Effector memory CD4-positive, alpha-beta T cell (primary cell): ENCODE data around the gene ABCA12.

ENCODE experiments used
- DNase-seq, 3 donors: peaks; one replicate each; pipeline ENCODE4 v3.0.0-alpha.2; 2020
- H3K27ac ChIP-seq: 2 replicates; pipeline ENCODE4 v1.7.0; 2013; ENCODE audit warnings: mild to moderate bottlenecking, low read length, moderate library complexity; ENCODE audit not compliant: insufficient read depth, poor library complexity, severe bottlenecking
- H3K27me3 ChIP-seq: replicated peaks from 2 replicates; pipeline ENCODE4 v1.7.0; 2013; ENCODE audit warnings: mild to moderate bottlenecking, low read length; ENCODE audit not compliant: insufficient read depth, control insufficient read depth, poor library complexity, severe bottlenecking
- H3K36me3 ChIP-seq: 2 replicates; pipeline ENCODE4 v1.7.0; 2013; ENCODE audit warnings: mild to moderate bottlenecking, low read length, moderate library complexity; ENCODE audit not compliant: control insufficient read depth, insufficient read depth
- H3K4me1 ChIP-seq: 2 replicates; pipeline ENCODE4 v1.7.0; 2013; ENCODE audit warnings: low read length, mild to moderate bottlenecking; ENCODE audit not compliant: control insufficient read depth, insufficient read depth, poor library complexity, severe bottlenecking
- H3K4me3 ChIP-seq: 2 replicates; pipeline ENCODE4 v1.7.0; 2013; ENCODE audit warnings: low read length, low read depth, mild to moderate bottlenecking; ENCODE audit not compliant: insufficient read depth, poor library complexity, severe bottlenecking
- H3K9me3 ChIP-seq: 2 replicates; pipeline ENCODE4 v1.7.0; 2013; ENCODE audit warnings: mild to moderate bottlenecking, low read length, moderate library complexity; ENCODE audit not compliant: control insufficient read depth

Gene ABCA12

GRCh38 chr2:215137329-215137686 is 1.1 kb downstream of the ABCA12 start:
- Histone ChIP-seq H3K9me3 (no peaks in the 10 kb centered on the region), H3K4me3 (no peak overlapping the region), H3K27me3 (no peaks in the 10 kb centered on the region), H3K27ac (no peak overlapping the region), H3K4me1 (no peaks in the 10 kb centered on the region), H3K36me3 (no peaks in the 10 kb centered on the region)
- no peak for DNase-seq

GRCh38 chr2:215136669-215137328 is 1.6 kb downstream of the ABCA12 start:
- Histone ChIP-seq H3K4me3 (no peak overlapping the region), H3K27me3 (no peaks in the 10 kb centered on the region), H3K27ac (no peak overlapping the region), H3K36me3 (no peaks in the 10 kb centered on the region), H3K4me1 (no peaks in the 10 kb centered on the region), H3K9me3 (no peaks in the 10 kb centered on the region)
- no peak for DNase-seq

- H3K36me3 ChIP-seq = no peaks in the 10 kb centered on the region
- H3K4me3 ChIP-seq = no peak overlapping the region
- H3K27ac ChIP-seq = no peak overlapping the region
- no peak for DNase-seq
- no peaks in the 10 kb centered on the region for H3K27me3 ChIP-seq
- H3K9me3 ChIP-seq = no peaks in the 10 kb centered on the region
- H3K4me1 ChIP-seq = no peaks in the 10 kb centered on the region
Observed at GRCh38 chr2:215120401-215120800, 18.0 kb downstream of the ABCA12 start.

- Histone ChIP-seq H3K4me1 (no peaks in the 10 kb centered on the region), H3K36me3 (no peaks in the 10 kb centered on the region), H3K4me3 (no peak overlapping the region), H3K9me3 (no peaks in the 10 kb centered on the region), H3K27me3 (no peaks in the 10 kb centered on the region), H3K27ac (no peak overlapping the region)
- DNase-seq = no peak
Observed at GRCh38 chr2:215119847-215120246, 18.6 kb downstream of the ABCA12 start.

- Histone ChIP-seq H3K4me1 (no peaks in the 10 kb centered on the region), H3K27ac (no peak overlapping the region), H3K4me3 (no peak overlapping the region), H3K27me3 (no peaks in the 10 kb centered on the region), H3K36me3 (no peaks in the 10 kb centered on the region), H3K9me3 (no peaks in the 10 kb centered on the region)
- no peak for DNase-seq
Observed at GRCh38 chr2:215110918-215111317, 27.5 kb downstream of the ABCA12 start.

- no peaks in the 10 kb centered on the region for H3K4me1 ChIP-seq
- no peaks in the 10 kb centered on the region for H3K36me3 ChIP-seq
- H3K27me3 ChIP-seq = no peaks in the 10 kb centered on the region
- DNase-seq = no peak
- no peak overlapping the region for H3K27ac ChIP-seq
- no peaks in the 10 kb centered on the region for H3K9me3 ChIP-seq
- no peak overlapping the region for H3K4me3 ChIP-seq
Observed at GRCh38 chr2:215107216-215108056, 31.0 kb downstream of the ABCA12 start.

GRCh38 chr2:215105607-215106354 is 32.6 kb downstream of the ABCA12 start:
- H3K4me3 ChIP-seq = no peak overlapping the region
- H3K36me3 ChIP-seq = no peaks in the 10 kb centered on the region
- no peak for DNase-seq
- no peaks in the 10 kb centered on the region for H3K27me3 ChIP-seq
- H3K4me1 ChIP-seq = no peaks in the 10 kb centered on the region
- no peaks in the 10 kb centered on the region for H3K9me3 ChIP-seq
- H3K27ac ChIP-seq = no peak overlapping the region

GRCh38 chr2:215104226-215104625 is 34.2 kb downstream of the ABCA12 start:
- no peak for DNase-seq
- Histone ChIP-seq H3K9me3 (no peaks in the 10 kb centered on the region), H3K36me3 (no peaks in the 10 kb centered on the region), H3K27ac (no peak overlapping the region), H3K4me1 (no peaks in the 10 kb centered on the region), H3K4me3 (no peak overlapping the region), H3K27me3 (no peaks in the 10 kb centered on the region)

- Histone ChIP-seq H3K9me3 (no peaks in the 10 kb centered on the region), H3K27me3 (no peaks in the 10 kb centered on the region), H3K4me1 (no peaks in the 10 kb centered on the region), H3K4me3 (no peak overlapping the region), H3K36me3 (no peaks in the 10 kb centered on the region), H3K27ac (no peak overlapping the region)
- DNase-seq = no peak
Observed at GRCh38 chr2:215098875-215099274, 39.6 kb downstream of the ABCA12 start.

GRCh38 chr2:215084080-215084479 is 54.3 kb downstream of the ABCA12 start:
- Histone ChIP-seq H3K4me3 (no peak overlapping the region), H3K36me3 (no peaks in the 10 kb centered on the region), H3K27me3 (no peaks in the 10 kb centered on the region), H3K4me1 (no peaks in the 10 kb centered on the region), H3K9me3 (no peaks in the 10 kb centered on the region), H3K27ac (no peak overlapping the region)
- DNase-seq = no peak
